ENCODE results near the gene MICAL3.

MICAL3 gene

GRCh38 chr22:17906978-17907747 is 117.2 kb downstream of the MICAL3 start:
- H3K4me3 ChIP-seq (ENCODE audit: low read depth, low read length) = no peak overlapping the region
- no peak for TF ChIP-seq CTCF (IDR thresholded peaks at IDR 0.05; ENCODE audit: control insufficient read depth, extremely low read depth, insufficient read depth)
- no peak for DNase-seq (ENCODE audit: low read depth)

GRCh38 chr22:17905445-17905844 is 118.9 kb downstream of the MICAL3 start:
- TF ChIP-seq CTCF (IDR thresholded peaks at IDR 0.05; ENCODE audit: control insufficient read depth, extremely low read depth, insufficient read depth) = no peak
- no peak for DNase-seq (ENCODE audit: low read depth)
- H3K4me3 ChIP-seq (ENCODE audit: low read depth, low read length) = no peak overlapping the region

GRCh38 chr22:17903564-17904295 is 120.6 kb downstream of the MICAL3 start:
- no peak for TF ChIP-seq CTCF (IDR thresholded peaks at IDR 0.05; ENCODE audit: control insufficient read depth, extremely low read depth, insufficient read depth)
- no peak overlapping the region for H3K4me3 ChIP-seq (ENCODE audit: low read depth, low read length)
- DNase-seq (ENCODE audit: low read depth) = no peak

- no peak for TF ChIP-seq CTCF (IDR thresholded peaks at IDR 0.05; ENCODE audit: control insufficient read depth, extremely low read depth, insufficient read depth)
- no peak for DNase-seq (ENCODE audit: low read depth)
Observed at GRCh38 chr22:17902960-17903359, 121.4 kb downstream of the MICAL3 start.

GRCh38 chr22:17898375-17898774 is 126.0 kb downstream of the MICAL3 start:
- TF ChIP-seq CTCF (IDR thresholded peaks at IDR 0.05; ENCODE audit: control insufficient read depth, extremely low read depth, insufficient read depth) = no peak
- no peak overlapping the region for H3K4me3 ChIP-seq (ENCODE audit: low read depth, low read length)
- no peak for DNase-seq (ENCODE audit: low read depth)

More at GRCh38 chr22:17902960-17903359, 121.4 kb downstream of the MICAL3 start:
- no peak overlapping the region for H3K4me3 ChIP-seq (ENCODE audit: low read depth, low read length)

GRCh38 chr22:17897858-17898257 is 126.5 kb downstream of the MICAL3 start:
- DNase-seq (ENCODE audit: low read depth) = no peak
- H3K4me3 ChIP-seq (ENCODE audit: low read depth, low read length) = no peak overlapping the region
- no peak for TF ChIP-seq CTCF (IDR thresholded peaks at IDR 0.05; ENCODE audit: control insufficient read depth, extremely low read depth, insufficient read depth)
